Suprapubic skin (tissue), 3 donors: ENCODE measurements around the gene KCNAB2.

Experiments
- CTCF ChIP-seq, 2 donors: fragments of 200-600 bp in 1 of 2; fragments of 450-650 bp in 1 of 2; sonication (generic) in 1 of 2; IDR thresholded peaks; one replicate each; pipeline ENCODE4 v1.5.1; 2016 to 2019; ENCODE audit warnings: antibody characterized with exemption in 2 of 2, mild to moderate bottlenecking in 1 of 2, moderate library complexity in 1 of 2
- POLR2A ChIP-seq, 2 donors: fragments of 450-650 bp; IDR thresholded peaks; one replicate each; pipeline ENCODE4 v1.6.1; 2017; ENCODE audit warnings: antibody characterized with exemption in 2 of 2, mild to moderate bottlenecking in 2 of 2, moderate library complexity in 2 of 2

GRCh38 chr1:6045561-6045960 is at the start of gene KCNAB2:
- TF ChIP-seq POLR2A (IDR thresholded peaks at IDR 0.05) (no peak), CTCF (IDR thresholded peaks at IDR 0.05) (no peak)
